ENCODE data around the gene PPP1R9B. TPM values are rescaled to one million over a fixed set of nuclear protein-coding genes. Genes with fewer than 3 reads are reported as not detected.

PPP1R9B gene
- total RNA-seq, 1 experiment from 2014 or later = 15.0 TPM

DNA sequence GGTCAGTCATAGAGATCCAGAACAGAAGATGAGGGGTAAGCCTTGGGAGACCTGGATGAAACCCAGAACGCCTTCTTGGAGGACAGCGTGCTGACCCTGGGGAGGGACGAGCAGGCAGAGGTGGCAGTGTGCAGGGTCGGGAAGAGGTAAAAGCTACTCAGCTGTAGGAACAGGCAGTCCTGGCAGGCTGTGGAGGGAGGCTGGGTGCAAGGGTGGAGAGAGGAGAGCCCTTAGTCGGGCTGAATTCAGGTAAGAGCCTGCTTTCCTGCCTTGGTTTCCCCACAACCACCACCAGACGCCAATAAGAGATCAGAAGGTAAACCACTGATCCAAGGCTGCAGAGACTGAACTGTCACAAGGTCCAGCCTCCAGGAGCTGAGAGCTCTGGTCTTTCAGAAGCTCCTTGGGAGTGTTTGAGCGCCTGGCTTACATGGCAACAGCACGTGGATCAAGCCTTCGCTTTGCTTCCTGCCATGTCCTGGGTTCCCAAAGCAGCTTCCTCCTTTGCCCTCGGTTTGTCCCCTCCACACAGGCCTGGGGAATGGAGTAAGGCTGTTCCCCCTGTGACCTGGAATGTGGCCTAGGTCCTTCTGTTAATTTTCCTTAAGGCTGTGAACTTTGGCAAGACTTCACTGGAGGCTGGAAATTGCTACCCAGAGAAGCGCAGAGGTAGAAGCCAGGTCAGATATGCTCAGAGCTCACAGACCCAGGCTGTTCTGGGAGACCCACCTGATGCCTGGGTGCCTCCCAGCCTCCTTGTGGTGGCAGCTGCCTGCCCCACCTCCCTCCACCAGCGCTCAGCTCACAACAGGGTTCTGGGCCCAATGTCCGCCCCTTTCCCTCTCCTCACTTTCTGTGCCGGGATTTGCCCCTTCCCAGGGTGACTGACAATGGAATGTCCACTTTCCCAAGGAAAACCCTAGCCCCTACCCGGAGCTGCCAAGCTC is 59.2 kb downstream of the PPP1R9B start:
- Histone ChIP-seq H3K36me3 (replicated peaks; ENCODE audit: control insufficient read depth, insufficient read depth, low read length) (no peaks in the 10 kb centered on the region), H3K27me3 (ENCODE audit: control insufficient read depth, insufficient read depth, low read length) (no peaks in the 10 kb centered on the region), H3K4me3 (ENCODE audit: insufficient read depth, low read depth, low read length) (no peak overlapping the region)
- no peak for DNase-seq

DNA sequence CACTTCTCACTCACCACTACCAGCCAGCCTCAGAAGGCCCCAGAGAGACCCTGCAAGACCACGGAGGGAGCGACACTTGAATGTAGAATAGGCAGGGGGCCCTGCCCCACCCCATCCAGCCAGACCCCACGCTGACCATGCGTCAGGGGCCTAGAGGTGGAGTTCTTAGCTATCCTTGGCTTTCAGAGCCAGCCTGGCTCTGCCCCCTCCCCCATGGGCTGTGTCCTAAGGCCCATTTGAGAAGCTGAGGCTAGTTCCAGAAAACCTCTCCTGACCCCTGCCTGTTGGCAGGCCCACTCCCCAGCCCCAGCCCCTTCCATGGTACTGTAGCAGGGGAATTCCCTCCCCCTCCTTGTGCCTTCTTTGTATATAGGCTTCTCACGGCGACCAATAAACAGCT is 60.4 kb downstream of the PPP1R9B start:
- DNase-seq = no peak
- H3K4me3 ChIP-seq (ENCODE audit: insufficient read depth, low read depth, low read length) = no peak overlapping the region
- H3K27me3 ChIP-seq (ENCODE audit: control insufficient read depth, insufficient read depth, low read length) = no peaks in the 10 kb centered on the region
- no peaks in the 10 kb centered on the region for H3K36me3 ChIP-seq (replicated peaks; ENCODE audit: control insufficient read depth, insufficient read depth, low read length)

DNA sequence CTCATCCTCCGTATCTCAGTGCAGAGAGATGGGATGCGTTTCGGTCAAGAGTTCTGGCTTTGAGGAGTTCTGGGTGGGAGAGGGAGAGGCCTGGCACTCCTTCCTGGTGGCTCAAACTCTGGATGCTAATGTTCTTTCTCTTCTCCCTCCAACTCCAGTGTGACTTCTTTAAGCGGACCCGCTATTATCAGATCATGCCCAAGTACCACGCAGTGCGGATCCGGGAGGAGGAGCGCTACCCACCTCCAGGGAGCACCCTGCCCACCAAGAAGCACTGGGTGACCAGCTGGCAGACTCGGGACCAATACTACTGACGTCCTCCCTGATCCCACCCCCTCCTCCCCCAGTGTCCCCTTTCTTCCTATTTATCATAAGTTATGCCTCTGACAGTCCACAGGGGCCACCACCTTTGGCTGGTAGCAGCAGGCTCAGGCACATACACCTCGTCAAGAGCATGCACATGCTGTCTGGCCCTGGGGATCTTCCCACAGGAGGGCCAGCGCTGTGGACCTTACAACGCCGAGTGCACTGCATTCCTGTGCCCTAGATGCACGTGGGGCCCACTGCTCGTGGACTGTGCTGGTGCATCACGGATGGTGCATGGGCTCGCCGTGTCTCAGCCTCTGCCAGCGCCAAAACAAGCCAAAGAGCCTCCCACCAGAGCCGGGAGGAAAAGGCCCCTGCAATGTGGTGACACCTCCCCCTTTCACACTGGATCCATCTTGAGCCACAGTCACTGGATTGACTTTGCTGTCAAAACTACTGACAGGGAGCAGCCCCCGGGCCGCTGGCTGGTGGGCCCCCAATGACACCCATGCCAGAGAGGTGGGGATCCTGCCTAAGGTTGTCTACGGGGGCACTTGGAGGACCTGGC is 61.3 kb downstream of the PPP1R9B start:
- no peak overlapping the region for H3K4me3 ChIP-seq (ENCODE audit: insufficient read depth, low read depth, low read length)
- H3K36me3 ChIP-seq (replicated peaks; ENCODE audit: control insufficient read depth, insufficient read depth, low read length) = no peaks in the 10 kb centered on the region
- DNase-seq = no peak
- no peaks in the 10 kb centered on the region for H3K27me3 ChIP-seq (ENCODE audit: control insufficient read depth, insufficient read depth, low read length)

DNA sequence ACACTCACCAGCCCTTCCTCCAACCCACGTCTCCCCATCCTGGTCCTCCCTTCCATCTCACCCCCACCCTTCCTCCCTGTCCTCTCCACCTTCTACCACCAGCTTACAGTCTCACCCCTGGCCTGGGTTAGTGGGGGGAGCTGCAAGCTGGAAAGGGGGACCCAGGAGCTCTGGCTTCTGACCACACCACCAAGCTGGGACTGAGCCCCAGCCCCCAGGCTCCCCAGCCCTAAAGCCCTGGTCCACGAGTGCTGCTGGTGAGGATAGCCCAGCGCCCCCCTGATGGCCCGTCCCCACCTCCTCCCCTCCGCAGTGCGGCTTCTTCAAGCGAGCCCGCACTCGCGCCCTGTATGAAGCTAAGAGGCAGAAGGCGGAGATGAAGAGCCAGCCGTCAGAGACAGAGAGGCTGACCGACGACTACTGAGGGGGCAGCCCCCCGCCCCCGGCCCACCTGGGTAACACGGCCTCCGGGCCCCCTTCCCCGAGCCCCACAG is 62.5 kb downstream of the PPP1R9B start:
- Histone ChIP-seq H3K4me3 (ENCODE audit: insufficient read depth, low read depth, low read length) (no peak overlapping the region), H3K36me3 (replicated peaks; ENCODE audit: control insufficient read depth, insufficient read depth, low read length) (no peaks in the 10 kb centered on the region; the same call in 1 of the 2 replicates), H3K27me3 (ENCODE audit: control insufficient read depth, insufficient read depth, low read length) (no peaks in the 10 kb centered on the region)
- peak; percentile 37 for DNase-seq

DNA sequence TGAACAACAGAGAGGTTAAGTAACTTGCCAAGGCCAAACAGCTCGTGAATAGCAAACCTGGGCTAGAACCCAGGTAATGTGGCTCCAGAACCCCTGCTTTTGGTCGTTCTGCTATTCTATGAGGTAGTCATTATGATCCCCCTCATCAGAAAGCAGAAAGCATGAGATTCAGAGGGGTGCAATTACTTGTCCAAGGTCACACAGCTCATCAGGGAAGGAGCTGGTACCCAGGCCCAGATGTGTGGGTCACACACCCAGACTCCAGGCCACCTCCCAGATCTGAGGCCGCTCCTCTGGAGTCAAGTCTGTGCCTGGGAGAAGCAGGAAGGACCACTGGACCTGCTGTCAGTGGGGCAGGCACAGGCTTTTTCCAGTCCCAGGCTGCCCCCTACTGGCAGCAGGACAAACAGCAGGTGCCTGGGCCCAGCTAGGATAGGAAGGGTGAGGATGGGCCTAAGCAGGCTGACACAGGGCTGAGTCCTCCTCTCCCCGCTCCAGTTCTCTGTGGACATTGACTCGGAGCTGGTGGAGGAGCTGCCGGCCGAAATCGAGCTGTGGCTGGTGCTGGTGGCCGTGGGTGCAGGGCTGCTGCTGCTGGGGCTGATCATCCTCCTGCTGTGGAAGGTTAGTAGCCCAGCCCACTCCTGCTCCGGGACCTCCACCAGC is 63.1 kb downstream of the PPP1R9B start:
- Histone ChIP-seq H3K36me3 (replicated peaks; ENCODE audit: control insufficient read depth, insufficient read depth, low read length) (no peaks in the 10 kb centered on the region; the same call in 1 of the 2 replicates), H3K27me3 (ENCODE audit: control insufficient read depth, insufficient read depth, low read length) (no peaks in the 10 kb centered on the region), H3K4me3 (ENCODE audit: insufficient read depth, low read depth, low read length) (no peak overlapping the region)

More for the DNA sequence above, 63.1 kb downstream of the PPP1R9B start:
- DNase-seq = peak; percentile 94

Other genes starting within 250 kb of the PPP1R9B start
- gene DLX4, start 181.5 kb downstream of the PPP1R9B start, total RNA-seq (2014; rRNA removed; shearing (Covaris generic)) = 1.0 and 1.1 TPM in 2 replicates
- not detected in 2 replicates for gene DLX3, start 155.5 kb downstream of the PPP1R9B start, total RNA-seq (2014; rRNA removed; shearing (Covaris generic))
- gene ITGA3, start 94.6 kb downstream of the PPP1R9B start, total RNA-seq (2014; rRNA removed; shearing (Covaris generic)) = 20.0 and 24.0 TPM in 2 replicates
- gene PDK2, start 55.3 kb downstream of the PPP1R9B start, total RNA-seq (2014; rRNA removed; shearing (Covaris generic)) = 13.5 and 14.2 TPM in 2 replicates
- 7.8 and 8.2 TPM in 2 replicates for gene SAMD14, start 20.5 kb downstream of the PPP1R9B start, total RNA-seq (2014; rRNA removed; shearing (Covaris generic))
- 0.52 and 1.1 TPM in 2 replicates for gene SGCA, start 15.3 kb upstream of the PPP1R9B start, total RNA-seq (2014; rRNA removed; shearing (Covaris generic))
- gene COL1A1, start 51.0 kb upstream of the PPP1R9B start, total RNA-seq (2014; rRNA removed; shearing (Covaris generic)) = 8.2 and 9.4 TPM in 2 replicates
- 7.3 and 7.5 TPM in 2 replicates for gene TMEM92, start 123.8 kb upstream of the PPP1R9B start, total RNA-seq (2014; rRNA removed; shearing (Covaris generic))
- 47.5 and 54.3 TPM in 2 replicates for gene XYLT2, start 195.4 kb upstream of the PPP1R9B start, total RNA-seq (2014; rRNA removed; shearing (Covaris generic))
- 55.5 and 86.3 TPM in 2 replicates for gene MRPL27, start 222.5 kb upstream of the PPP1R9B start, total RNA-seq (2014; rRNA removed; shearing (Covaris generic))
- gene EME1, start 222.6 kb upstream of the PPP1R9B start, total RNA-seq (2014; rRNA removed; shearing (Covaris generic)) = 21.7 and 28.2 TPM in 2 replicates
- gene LRRC59, start 246.8 kb upstream of the PPP1R9B start, total RNA-seq (2014; rRNA removed; shearing (Covaris generic)) = 105 and 119 TPM in 2 replicates

Data from H7 (cell line).